Lower lobe of right lung (tissue), 2 donors: ENCODE measurements around the gene ARHGAP24. TPM values are rescaled to one million over a fixed set of nuclear protein-coding genes. Genes with fewer than 3 reads are reported as not detected.

ENCODE experiments used
- ATAC-seq, 2 donors: fragments of 200-7000 bp; cut with Tn5 transposase; one replicate each; pipeline ENCODE4 v1.9.1; 2020 to 2022; ENCODE audit warnings: mild to moderate bottlenecking in 2 of 2, moderate library complexity in 2 of 2
- DNase-seq: peaks from one replicate; pipeline ENCODE4 v3.0.0-alpha.2; 2020
- H3K27ac ChIP-seq: fragments of 200-600 bp; one replicate; pipeline ENCODE4 v1.8.0; 2022
- H3K27me3 ChIP-seq: fragments of 200-600 bp; one replicate; pipeline ENCODE4 v1.8.0; 2022; ENCODE audit warnings: low read depth
- H3K36me3 ChIP-seq: fragments of 200-600 bp; one replicate; pipeline ENCODE4 v1.8.0; 2022; ENCODE audit warnings: mild to moderate bottlenecking
- H3K4me1 ChIP-seq: fragments of 200-600 bp; one replicate; pipeline ENCODE4 v1.8.0; 2022
- H3K4me3 ChIP-seq: fragments of 200-600 bp; one replicate; pipeline ENCODE4 v1.8.0; 2022; ENCODE audit warnings: mild to moderate bottlenecking
- H3K9me3 ChIP-seq: fragments of 200-600 bp; one replicate; pipeline ENCODE4 v1.8.0; 2022
- intact Hi-C: fragments of 100-400 bp; cut with DNase I; formaldehyde crosslinking; loops from one replicate; pipeline ENCODE4 v1.11.0; 2022
- total RNA-seq: library from RNA; stranded (reverse); fragmentation: NEBNext Ultra II Directional; extraction: Animal tissue kit (Norgen Biotek cat#: 25700); gene quantifications from one replicate; pipeline ENCODE4 v1.2.1, GENCODE V29; 2021
- TF ChIP-seq, protein P1 (sequence below): fragments of 200-600 bp; IDR thresholded peaks from one replicate; pipeline ENCODE4 v1.8.0; 2022; ENCODE audit warnings: antibody characterized with exemption, mild to moderate bottlenecking
- donor health status: DM: no; HTN: yes; CAD: no; lungs with severe emphysema.

ARHGAP24 gene
- total RNA-seq, 1 donor from 2014 or later = 28.7 TPM

DNA sequence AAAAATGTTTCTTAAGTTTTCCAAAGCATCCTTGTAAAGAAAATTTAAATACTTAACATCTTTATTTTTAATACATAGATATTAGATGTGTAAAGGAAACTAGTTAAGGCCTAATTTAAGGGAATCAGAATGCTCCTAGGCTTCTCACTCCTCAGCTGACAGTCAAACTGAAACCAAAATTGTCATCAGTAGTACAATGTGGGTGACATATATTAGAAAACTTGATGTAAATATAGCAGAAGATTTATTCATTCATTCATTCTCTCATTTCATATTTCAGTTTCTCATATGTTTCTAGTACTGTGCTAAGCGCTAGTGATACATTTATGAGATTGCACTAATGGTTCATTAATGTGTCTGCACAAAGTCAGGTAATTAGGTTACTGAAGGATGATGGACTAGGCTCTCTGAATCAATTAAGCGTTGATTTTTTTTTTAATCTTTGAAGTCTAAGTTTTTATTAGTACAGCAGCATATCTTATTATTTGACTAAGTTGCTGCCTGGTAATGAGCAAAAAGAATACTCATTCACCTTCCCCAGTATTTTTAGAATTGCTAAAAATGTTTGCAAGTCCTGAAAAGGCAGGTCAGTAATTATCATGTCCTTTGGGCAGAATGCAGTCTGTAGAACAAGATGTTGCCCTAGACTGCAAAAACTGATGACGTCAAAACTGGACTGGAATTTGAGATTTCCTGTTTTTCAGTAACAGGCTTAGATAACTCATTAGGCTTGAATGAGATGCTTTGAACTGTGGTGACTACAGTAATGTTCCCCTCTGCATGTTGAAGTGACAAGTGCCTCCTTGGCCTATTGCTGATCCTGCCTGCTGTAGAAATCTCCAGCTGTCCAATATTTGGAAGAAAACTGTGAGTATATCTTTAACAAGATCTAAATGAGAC lies 128.7 kb downstream of the ARHGAP24 start:
- H3K4me3 ChIP-seq = no peak overlapping the region
- no peaks in the 10 kb centered on the region for H3K4me1 ChIP-seq
- H3K36me3 ChIP-seq = no peaks in the 10 kb centered on the region
- intact Hi-C loops = no loop called here
- TF ChIP-seq, protein P1, sequence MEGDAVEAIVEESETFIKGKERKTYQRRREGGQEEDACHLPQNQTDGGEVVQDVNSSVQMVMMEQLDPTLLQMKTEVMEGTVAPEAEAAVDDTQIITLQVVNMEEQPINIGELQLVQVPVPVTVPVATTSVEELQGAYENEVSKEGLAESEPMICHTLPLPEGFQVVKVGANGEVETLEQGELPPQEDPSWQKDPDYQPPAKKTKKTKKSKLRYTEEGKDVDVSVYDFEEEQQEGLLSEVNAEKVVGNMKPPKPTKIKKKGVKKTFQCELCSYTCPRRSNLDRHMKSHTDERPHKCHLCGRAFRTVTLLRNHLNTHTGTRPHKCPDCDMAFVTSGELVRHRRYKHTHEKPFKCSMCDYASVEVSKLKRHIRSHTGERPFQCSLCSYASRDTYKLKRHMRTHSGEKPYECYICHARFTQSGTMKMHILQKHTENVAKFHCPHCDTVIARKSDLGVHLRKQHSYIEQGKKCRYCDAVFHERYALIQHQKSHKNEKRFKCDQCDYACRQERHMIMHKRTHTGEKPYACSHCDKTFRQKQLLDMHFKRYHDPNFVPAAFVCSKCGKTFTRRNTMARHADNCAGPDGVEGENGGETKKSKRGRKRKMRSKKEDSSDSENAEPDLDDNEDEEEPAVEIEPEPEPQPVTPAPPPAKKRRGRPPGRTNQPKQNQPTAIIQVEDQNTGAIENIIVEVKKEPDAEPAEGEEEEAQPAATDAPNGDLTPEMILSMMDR = no peak
- no peak for ATAC-seq
- no peak for DNase-seq
- H3K27ac ChIP-seq = no peak overlapping the region
- H3K27me3 ChIP-seq = no peaks in the 10 kb centered on the region
- H3K9me3 ChIP-seq = no peaks in the 10 kb centered on the region

DNA sequence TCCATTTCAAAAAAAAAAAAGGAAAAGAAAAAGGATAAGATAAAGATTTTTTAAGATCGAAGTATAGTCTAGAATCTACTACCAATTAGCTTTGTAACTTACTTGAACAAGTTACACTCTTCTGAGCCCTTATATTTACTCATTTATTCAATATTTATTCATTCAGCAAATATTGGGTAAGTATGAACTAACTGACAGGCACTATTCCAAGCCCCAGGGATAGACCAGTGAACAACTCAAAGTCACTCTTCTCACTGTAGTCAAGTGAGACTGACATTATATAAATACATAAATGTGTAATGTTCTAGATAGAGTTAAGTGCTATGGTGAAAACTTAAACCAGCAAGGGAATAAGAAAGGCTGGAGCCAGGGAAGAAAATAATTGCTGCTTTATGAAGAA lies 131.6 kb downstream of the ARHGAP24 start:
- Histone ChIP-seq H3K36me3 (no peaks in the 10 kb centered on the region), H3K4me3 (no peak overlapping the region), H3K27me3 (no peaks in the 10 kb centered on the region), H3K9me3 (no peaks in the 10 kb centered on the region), H3K27ac (no peak overlapping the region), H3K4me1 (no peaks in the 10 kb centered on the region)
- TF ChIP-seq, protein P1 = no peak
- ATAC-seq (no peak), DNase-seq (no peak)
- intact Hi-C loops = no loop called here

DNA sequence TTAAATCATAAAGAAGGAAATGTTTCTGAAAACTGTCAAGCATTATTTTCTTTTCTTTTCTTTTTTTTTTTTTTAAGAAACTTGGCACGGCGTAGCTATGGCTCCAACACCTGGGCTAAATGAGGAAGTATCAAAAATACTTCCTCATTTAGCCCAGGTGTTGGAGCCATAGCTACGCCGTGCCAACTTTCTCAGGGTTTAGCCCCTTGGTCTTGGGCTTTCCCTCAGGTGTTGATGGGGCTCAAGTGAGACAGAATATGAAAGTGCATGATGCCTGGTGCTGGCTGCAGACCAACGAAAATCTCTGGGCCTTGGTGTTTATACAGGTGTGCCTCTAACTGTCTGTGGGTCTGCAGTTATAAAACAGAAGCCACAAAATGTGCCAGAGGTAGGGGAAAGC lies 132.7 kb downstream of the ARHGAP24 start:
- no peaks in the 10 kb centered on the region for H3K27me3 ChIP-seq
- TF ChIP-seq, protein P1 = no peak
- no peak overlapping the region for H3K4me3 ChIP-seq
- H3K9me3 ChIP-seq = no peaks in the 10 kb centered on the region
- no peaks in the 10 kb centered on the region for H3K36me3 ChIP-seq
- H3K27ac ChIP-seq = no peak overlapping the region
- ATAC-seq = no peak
- H3K4me1 ChIP-seq = no peaks in the 10 kb centered on the region
- intact Hi-C loops = no loop called here
- DNase-seq = no peak

DNA sequence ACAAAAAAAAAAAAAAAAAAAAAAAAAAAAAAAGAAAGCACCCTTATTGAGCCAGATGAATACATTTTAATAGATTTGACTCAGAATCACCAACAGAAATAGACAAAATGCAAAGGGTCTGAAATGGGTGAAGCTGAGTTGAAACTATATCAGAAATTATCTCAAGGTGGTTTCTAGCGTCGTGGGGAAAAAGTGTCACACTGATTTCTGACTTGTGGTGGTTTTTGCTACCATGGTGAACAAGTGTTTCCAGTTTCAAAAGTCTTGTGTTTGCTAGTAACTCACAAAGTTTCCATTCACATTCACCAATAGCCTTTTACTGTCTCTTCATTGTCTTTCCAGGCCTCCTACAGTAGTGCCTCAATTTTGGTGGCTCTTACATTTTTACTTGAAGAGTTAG lies 135.5 kb downstream of the ARHGAP24 start:
- Histone ChIP-seq H3K27ac (no peak overlapping the region), H3K27me3 (no peaks in the 10 kb centered on the region), H3K4me1 (no peaks in the 10 kb centered on the region), H3K36me3 (no peaks in the 10 kb centered on the region), H3K9me3 (no peaks in the 10 kb centered on the region), H3K4me3 (no peak overlapping the region)
- intact Hi-C loops = no loop called here
- DNase-seq = no peak
- TF ChIP-seq, protein P1 = no peak
- no peak for ATAC-seq

DNA sequence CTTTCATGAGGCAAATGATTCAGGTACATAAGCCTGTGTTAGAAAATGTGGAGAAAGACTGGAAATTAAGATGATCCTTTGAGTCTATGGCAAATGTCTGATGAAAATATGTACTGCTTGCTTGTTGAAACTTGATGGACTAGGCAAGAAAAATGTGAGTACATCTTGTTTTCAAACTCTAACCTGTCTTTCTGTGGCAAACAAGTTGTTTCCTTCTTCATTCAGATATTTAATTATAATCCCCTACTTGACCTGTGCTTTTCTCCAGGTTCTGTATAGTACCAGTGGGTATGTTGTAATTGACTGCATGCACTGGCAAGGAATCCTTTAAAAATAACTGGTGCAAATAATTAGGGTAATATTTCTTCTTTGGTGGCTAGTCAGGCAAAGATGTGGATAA lies 136.7 kb downstream of the ARHGAP24 start:
- Histone ChIP-seq H3K27me3 (no peaks in the 10 kb centered on the region), H3K36me3 (no peaks in the 10 kb centered on the region), H3K4me1 (no peaks in the 10 kb centered on the region), H3K4me3 (no peak overlapping the region), H3K9me3 (no peaks in the 10 kb centered on the region), H3K27ac (no peak overlapping the region)
- TF ChIP-seq, protein P1 = no peak
- intact Hi-C loops = no loop called here
- DNase-seq (no peak), ATAC-seq (no peak)
